NCI-H1436 (cell line): Measurements from ENCODE around the gene ZNF407.
"Not testable (repeated sequence)": the region's sequence is repeated elsewhere in the genome, so short reads cannot be mapped to it uniquely, and the experiment has no call there.

ENCODE experiments used
- DNase-seq: peaks from one replicate; lab custom pipeline; 2025; lab: John Stamatoyannopoulos, UW

Gene ZNF407

GRCh38 chr18:75072672-75073371, 475.2 kb downstream of the ZNF407 start:
- no peak for DNase-seq

DNA sequence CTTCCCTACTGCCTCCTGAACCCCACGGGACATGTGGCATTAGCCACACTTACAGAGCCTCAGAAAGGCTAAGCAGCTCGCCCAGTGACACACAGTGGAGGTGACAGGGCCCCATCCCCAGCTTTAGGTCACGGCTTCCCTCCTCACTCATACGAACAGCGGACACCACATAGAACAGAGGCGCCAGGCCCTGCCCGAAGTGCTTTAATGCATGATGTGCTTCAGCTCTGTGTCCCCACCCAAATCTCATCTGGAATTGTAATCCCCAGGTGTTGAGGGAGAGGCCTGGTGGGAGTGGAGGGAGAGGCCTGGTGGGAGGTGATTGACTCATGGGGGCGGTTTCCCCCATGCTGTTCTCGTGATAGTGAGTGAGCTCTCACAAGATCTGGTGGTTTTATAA, 476.0 kb downstream of the ZNF407 start:
- no peak for DNase-seq

DNA sequence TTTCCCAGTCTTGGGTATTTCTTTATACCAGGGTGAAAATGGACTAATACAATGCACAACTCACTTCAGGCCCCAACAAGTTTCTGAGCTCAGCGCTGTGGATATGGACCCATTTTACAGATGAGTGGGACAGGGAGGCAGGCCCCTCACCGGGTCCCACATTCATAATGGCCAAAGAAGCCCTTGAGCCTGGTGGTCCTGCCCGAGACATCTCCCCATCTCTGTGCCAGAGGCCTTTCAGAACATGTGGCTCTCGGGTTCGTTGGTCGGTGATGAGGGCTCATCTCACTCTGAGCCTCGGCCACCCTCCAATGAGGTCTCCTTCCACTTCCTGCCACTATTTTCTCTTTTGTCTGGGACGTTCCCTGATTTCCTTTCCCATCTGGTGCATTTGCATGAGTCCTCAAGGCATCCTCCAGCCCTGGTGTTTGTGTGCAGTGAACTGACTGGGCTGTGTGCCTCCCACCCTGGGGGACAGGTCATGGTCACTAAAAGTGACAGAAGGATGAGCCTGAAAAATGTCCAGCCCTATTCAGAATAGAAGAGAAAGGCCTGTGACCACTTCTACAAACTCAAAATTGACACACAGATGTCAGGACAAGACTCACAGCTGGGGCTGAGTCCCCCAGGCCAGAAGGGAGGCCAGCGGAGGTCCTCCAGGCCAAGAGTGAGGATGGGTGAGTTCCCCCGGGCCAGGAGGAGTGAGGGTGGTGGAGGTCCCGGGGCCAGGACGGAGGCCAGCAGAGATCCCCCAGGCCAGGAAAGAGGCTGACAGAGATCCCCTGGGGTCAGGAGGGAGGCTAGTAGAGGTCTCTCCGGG, 476.7 kb downstream of the ZNF407 start:
- DNase-seq, result no peak

GRCh38 chr18:75075016-75075305, 477.3 kb downstream of the ZNF407 start:
- no peak for DNase-seq

- no peak for DNase-seq
These were observed 477.8 kb downstream of the ZNF407 start for GRCh38 chr18:75075429-75075841.

DNA sequence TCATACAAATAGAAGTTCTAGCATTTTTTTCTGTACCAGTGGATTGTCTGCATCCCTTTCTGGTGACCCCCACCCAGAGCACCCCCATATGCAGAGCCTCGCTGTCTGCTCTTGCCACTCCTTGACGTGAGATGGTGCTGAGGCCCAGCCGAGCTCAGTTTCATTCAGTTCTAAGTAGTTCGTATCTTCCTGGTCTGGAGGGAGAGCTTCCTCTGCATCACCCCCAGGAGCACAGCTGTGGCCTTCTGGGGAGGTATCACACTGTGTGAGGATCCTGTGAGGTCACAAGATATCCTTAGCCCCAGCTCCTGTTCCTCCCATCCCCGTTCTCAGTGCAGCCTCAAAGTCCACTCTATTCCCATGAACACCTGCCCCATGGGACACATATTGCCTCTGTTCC, 478.6 kb downstream of the ZNF407 start:
- DNase-seq, result no peak

DNA sequence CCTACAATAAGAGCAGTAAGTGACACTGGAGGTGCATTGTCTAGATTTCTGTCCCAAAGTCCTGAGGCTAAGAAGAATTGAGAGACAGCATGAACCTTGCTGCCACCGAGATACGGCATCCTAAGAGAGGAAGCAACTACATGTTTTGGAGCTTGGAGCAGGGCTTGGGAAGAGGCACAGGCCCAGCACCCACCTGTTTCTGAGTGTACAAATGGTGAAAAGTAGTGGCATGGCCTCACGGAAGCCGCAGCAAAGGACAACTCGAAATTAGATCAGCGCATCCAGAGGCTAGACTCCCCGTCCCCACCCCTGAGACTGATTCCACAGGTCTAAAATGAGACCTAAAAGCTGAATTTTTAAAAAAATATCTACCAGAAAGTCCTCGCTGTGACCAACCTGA, 483.8 kb downstream of the ZNF407 start:
- no peak for DNase-seq

DNA sequence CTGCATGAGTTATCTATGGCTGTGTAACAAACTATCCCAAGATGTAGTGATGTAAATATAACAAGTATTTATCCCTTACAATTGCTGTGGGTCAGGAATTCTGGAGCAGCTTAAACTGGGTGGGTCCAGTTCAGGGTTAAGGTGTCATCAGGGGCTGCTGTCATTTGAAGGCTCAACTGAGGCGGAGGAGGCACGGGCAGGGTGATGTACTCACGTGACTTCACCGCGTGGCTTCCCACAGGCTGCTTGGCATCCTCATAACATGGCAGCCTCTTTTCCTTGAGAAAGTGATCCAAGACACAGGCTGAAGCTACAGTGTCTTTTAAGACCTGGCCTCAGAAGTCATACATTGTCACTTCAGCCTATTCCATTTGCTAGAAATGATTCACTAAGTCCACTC, 485.5 kb downstream of the ZNF407 start:
- DNase-seq, result no peak

DNA sequence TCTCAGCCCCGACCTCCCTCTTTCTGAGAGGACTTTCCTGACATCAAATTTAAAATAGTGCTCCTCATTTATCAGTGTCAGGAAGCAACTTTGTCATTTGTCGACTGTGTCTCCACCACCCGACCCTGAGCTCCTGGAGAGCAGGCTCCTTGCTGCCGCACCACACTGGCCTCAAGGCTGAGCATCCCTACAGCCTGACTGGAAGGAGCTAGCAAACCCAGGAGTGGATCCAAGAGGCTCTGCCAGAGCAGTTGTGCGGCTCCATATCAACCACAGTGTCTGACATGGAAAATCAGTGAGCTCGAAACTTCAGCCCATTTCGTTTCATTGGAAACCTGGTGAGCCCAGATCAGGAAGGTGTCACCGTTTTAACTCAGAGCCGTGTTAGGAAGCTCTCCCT, 486.1 kb downstream of the ZNF407 start:
- no peak for DNase-seq

GRCh38 chr18:75085676-75086075, 488.0 kb downstream of the ZNF407 start:
- DNase-seq, result not testable (repeated sequence)

DNA sequence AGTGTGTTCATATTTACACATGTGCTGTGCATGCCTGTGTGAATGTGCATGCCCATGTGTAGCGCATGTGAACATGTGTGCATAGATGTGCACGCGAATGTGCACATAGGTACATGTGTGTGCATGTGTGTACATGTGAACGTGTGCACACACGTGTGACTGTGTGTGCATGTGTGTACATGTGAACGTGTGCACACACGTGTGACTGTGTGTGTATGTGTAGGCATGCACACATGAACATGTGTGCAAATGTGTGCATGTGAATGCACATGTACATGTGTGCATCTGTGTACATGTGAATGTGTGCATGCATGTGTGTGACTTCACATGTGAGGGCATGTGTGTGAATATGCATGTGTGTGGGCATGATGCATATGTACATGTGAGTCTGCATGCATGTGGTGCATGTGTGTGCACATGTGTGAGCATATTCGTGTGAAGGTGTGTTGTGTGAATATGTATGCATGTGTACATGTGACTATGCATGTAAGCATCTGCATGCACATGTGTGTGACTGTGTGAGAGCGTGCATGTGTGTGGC, 488.9 kb downstream of the ZNF407 start:
- DNase-seq, result no peak

GRCh38 chr18:75087119-75088020, 489.7 kb downstream of the ZNF407 start:
- no peak for DNase-seq

DNA sequence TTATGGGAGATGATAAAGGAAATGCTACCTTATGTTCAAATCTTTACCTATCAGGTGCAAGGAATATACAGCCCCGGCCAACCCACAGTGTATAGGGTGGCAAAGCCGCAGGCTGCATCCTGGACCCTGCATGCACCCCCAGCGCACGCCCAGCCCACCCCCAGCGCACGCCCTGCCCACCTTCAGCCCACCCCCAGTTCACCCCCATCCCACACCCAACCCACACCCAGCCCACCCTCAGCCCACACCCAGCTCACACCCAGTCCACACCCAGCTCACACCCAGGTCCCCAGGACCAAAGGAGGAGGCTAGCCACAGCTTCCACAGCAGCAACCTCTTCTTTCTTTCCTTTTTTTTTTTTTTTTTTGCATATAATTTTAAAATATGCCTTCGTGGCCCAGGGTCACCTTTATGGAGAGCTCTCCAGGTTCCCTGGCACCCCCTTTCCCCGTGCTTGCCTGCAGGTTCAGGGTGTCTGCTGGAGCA, 490.4 kb downstream of the ZNF407 start:
- no peak for DNase-seq

GRCh38 chr18:75088622-75089211, 491.0 kb downstream of the ZNF407 start:
- DNase-seq, result no peak

DNA sequence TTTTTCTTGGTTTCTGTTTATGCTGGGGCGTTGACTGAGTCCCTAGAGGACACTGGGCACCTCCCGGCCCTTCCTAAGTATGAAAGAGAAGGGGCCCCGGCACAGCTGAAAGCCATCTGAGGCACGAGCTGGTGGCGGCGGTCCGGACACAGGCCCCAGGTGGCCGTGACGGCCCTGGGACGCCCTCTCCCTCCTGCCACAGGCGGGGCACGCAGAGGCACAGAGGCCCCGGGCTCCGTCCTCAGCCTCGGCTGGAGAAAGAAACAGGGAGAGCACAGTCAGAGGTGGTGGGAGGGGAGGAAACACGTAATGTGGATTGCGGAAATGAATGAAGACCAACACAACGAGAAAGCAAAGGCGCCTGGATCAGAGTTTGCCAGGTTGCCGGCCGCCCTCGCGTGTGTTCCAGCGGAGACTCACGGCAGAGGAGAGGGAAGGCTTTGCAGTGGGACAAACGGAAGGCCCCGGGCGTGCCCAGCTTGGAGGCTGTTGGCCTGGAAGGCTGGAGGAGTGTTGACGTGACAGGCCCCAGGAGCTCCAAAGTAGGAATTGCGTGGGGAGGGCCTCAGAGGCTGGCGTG, 492.2 kb downstream of the ZNF407 start:
- DNase-seq, result no peak

DNA sequence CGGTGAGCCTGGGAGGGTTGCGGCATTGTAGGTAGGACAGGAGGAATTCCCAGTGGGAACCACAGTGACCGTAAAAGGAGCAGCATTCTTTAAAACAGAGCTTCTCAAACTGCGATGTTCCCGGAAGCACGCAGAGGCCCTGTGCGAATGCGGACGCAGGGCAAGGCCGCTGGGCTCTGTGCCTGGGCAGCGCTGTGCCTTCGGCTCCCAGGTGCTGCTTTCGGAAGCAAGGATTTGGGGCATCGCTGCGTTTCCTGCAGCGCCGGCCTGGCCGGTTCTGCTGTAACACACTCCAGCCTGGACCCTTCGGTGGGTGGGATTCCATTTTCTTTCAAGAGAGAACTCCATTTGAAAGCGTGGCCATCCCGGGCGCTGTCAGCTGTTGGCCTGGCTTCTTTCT, 492.7 kb downstream of the ZNF407 start:
- no peak for DNase-seq

GRCh38 chr18:75097491-75098225, 500.0 kb downstream of the ZNF407 start:
- no peak for DNase-seq

- DNase-seq, result no peak
These were observed 503.4 kb downstream of the ZNF407 start for GRCh38 chr18:75100832-75101630.

DNA sequence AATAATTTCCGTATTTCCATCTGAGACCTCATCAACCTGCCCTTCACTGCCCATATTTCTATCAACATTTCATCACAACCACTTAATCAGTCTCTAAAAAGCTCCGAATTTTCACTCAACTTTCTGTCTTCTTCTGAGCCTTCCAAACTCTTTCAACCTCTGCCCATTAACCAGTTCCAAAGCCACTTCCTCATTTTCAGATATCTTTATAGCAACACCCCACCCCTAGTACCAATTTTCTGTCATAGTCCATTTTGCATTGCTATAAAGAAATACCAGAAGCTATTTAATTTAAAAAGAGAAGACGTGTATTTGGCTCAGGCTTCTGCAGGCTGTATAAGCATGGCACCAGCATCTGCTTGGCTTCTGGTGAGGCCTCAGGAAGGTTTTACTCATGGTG, 504.2 kb downstream of the ZNF407 start:
- no peak for DNase-seq

DNA sequence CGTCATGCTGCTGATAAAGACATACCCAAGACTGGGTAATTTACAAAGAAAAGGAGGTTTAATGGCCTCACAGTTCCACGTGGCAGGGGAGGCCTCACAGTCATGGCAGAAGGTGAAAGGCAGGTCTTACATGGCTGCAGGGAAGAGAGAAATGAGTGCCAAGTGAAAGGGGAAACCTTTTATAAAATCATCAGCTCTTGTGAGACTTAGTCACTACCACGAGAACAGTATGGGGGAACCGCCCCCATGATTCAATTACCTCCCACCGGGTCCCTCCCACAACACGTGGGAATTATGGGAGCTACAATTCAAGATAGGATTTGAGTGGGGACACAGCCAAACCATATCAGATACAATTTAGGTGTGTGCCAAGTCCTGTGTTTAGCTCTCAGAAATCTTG, 506.4 kb downstream of the ZNF407 start:
- not testable (repeated sequence) for DNase-seq
